Dendritic cell treated with granulocyte-macrophage colony-stimulating factor and Interleukin-4, amounts not matched to agents 40 ng/mL and 50 ng/mL, for 4 days (primary cell): ENCODE data around the gene PLEKHO2.
A peak's percentile ranks its signal among the peaks of the same experiment; 100 is the strongest.

Experiments
- H3K27ac Mint-ChIP-seq: one replicate; pipeline ENCODE4 v1.8.0; 2022; ENCODE audit warnings: mild to moderate bottlenecking, mixed read lengths
- H3K27me3 Mint-ChIP-seq: one replicate; pipeline ENCODE4 v1.8.0; 2022; ENCODE audit warnings: mild to moderate bottlenecking, mixed read lengths
- H3K36me3 Mint-ChIP-seq: one replicate; pipeline ENCODE4 v1.8.0; 2022; ENCODE audit warnings: low read depth, mixed read lengths
- H3K4me1 Mint-ChIP-seq: one replicate; pipeline ENCODE4 v1.8.0; 2022; ENCODE audit warnings: low read depth, mixed read lengths
- H3K4me3 Mint-ChIP-seq: one replicate; pipeline ENCODE4 v1.8.0; 2022; ENCODE audit warnings: mild to moderate bottlenecking, moderate library complexity, mixed read lengths
- H3K9me3 Mint-ChIP-seq: one replicate; pipeline ENCODE4 v1.8.0; 2022; ENCODE audit warnings: mixed read lengths
- intact Hi-C: fragments of 100-400 bp; cut with micrococcal nuclease; formaldehyde crosslinking; loops from one replicate; pipeline ENCODE4 v1.15.0; 2022

The PLEKHO2 gene

GRCh38 chr15:64875641-64876223 is 34.0 kb downstream of the PLEKHO2 start:
- no peak overlapping the region for H3K4me3 Mint-ChIP-seq
- H3K36me3 Mint-ChIP-seq = peaks cover 35% of the 10 kb centered on the region
- H3K27ac Mint-ChIP-seq = peak overlapping the region; percentile 98
- peaks cover 80% of the 10 kb centered on the region for H3K4me1 Mint-ChIP-seq
- intact Hi-C loops = no loop called here
- no peaks in the 10 kb centered on the region for H3K9me3 Mint-ChIP-seq
- no peaks in the 10 kb centered on the region for H3K27me3 Mint-ChIP-seq

GRCh38 chr15:64877435-64877834 is 35.7 kb downstream of the PLEKHO2 start:
- peaks cover 23% of the 10 kb centered on the region for H3K36me3 Mint-ChIP-seq
- H3K27ac Mint-ChIP-seq = peak overlapping the region; percentile 98
- no peaks in the 10 kb centered on the region for H3K9me3 Mint-ChIP-seq
- peaks cover 76% of the 10 kb centered on the region for H3K4me1 Mint-ChIP-seq
- intact Hi-C loops = no loop called here
- H3K27me3 Mint-ChIP-seq = no peaks in the 10 kb centered on the region
- no peak overlapping the region for H3K4me3 Mint-ChIP-seq

GRCh38 chr15:64878705-64879104 is 37.0 kb downstream of the PLEKHO2 start:
- H3K4me1 Mint-ChIP-seq = peaks cover 77% of the 10 kb centered on the region
- intact Hi-C loops = no loop called here
- H3K27me3 Mint-ChIP-seq = no peaks in the 10 kb centered on the region
- peak overlapping the region; percentile 98 for H3K27ac Mint-ChIP-seq
- no peak overlapping the region for H3K4me3 Mint-ChIP-seq
- peaks cover 16% of the 10 kb centered on the region for H3K36me3 Mint-ChIP-seq
- no peaks in the 10 kb centered on the region for H3K9me3 Mint-ChIP-seq

GRCh38 chr15:64883100-64883581 is 41.4 kb downstream of the PLEKHO2 start:
- Mint-ChIP-seq H3K9me3 (no peaks in the 10 kb centered on the region), H3K27ac (peak overlapping the region; percentile 98), H3K4me1 (peaks cover 56% of the 10 kb centered on the region), H3K36me3 (peaks cover 9% of the 10 kb centered on the region), H3K4me3 (peak overlapping the region; percentile 68), H3K27me3 (no peaks in the 10 kb centered on the region)
- intact Hi-C loops = loop anchor here (2.0 kb wide), 1 partner anchor 20 kb away; no protein-coding TSS in a partner anchor

- Mint-ChIP-seq H3K27me3 (no peaks in the 10 kb centered on the region), H3K4me3 (peak overlapping the region; percentile 65), H3K9me3 (no peaks in the 10 kb centered on the region), H3K36me3 (no peaks in the 10 kb centered on the region), H3K4me1 (peaks cover 56% of the 10 kb centered on the region), H3K27ac (peak overlapping the region; percentile 98)
- intact Hi-C loops = loop anchor here (1.0 to 2.0 kb wide), 2 partner anchors 8 to 19 kb away; no protein-coding TSS in a partner anchor
Measured at GRCh38 chr15:64883997-64884511, 42.3 kb downstream of the PLEKHO2 start.

- Mint-ChIP-seq H3K27ac (peak overlapping the region; percentile 98), H3K27me3 (no peaks in the 10 kb centered on the region), H3K9me3 (no peaks in the 10 kb centered on the region), H3K4me3 (no peak overlapping the region), H3K4me1 (peaks cover 55% of the 10 kb centered on the region), H3K36me3 (no peaks in the 10 kb centered on the region)
- intact Hi-C loops = loop anchor here (1.0 kb wide), 1 partner anchor 8 kb away; no protein-coding TSS in a partner anchor
Measured at GRCh38 chr15:64884679-64885078, 43.0 kb downstream of the PLEKHO2 start.

- H3K4me3 Mint-ChIP-seq = no peak overlapping the region
- no peaks in the 10 kb centered on the region for H3K36me3 Mint-ChIP-seq
- no peaks in the 10 kb centered on the region for H3K9me3 Mint-ChIP-seq
- H3K27me3 Mint-ChIP-seq = no peaks in the 10 kb centered on the region
- peak overlapping the region; percentile 72 for H3K27ac Mint-ChIP-seq
- intact Hi-C loops = no loop called here
- peaks cover 61% of the 10 kb centered on the region for H3K4me1 Mint-ChIP-seq
Measured at GRCh38 chr15:64888336-64888735, 46.6 kb downstream of the PLEKHO2 start.

GRCh38 chr15:64891561-64891960 is 49.8 kb downstream of the PLEKHO2 start:
- peak overlapping the region; percentile 13 for H3K4me3 Mint-ChIP-seq

GRCh38 chr15:64892847-64893403 is 51.2 kb downstream of the PLEKHO2 start:
- Mint-ChIP-seq H3K9me3 (no peaks in the 10 kb centered on the region), H3K27ac (peak overlapping the region; percentile 100), H3K27me3 (no peaks in the 10 kb centered on the region), H3K36me3 (peaks cover 5% of the 10 kb centered on the region), H3K4me3 (peak overlapping the region; percentile 74), H3K4me1 (peaks cover 82% of the 10 kb centered on the region)
- intact Hi-C loops = loop anchor here (1.0 kb wide), 1 partner anchor 9 kb away; no protein-coding TSS in a partner anchor

More at GRCh38 chr15:64891561-64891960, 49.8 kb downstream of the PLEKHO2 start:
- peak overlapping the region; percentile 100 for H3K27ac Mint-ChIP-seq
- intact Hi-C loops = no loop called here
- peaks cover 5% of the 10 kb centered on the region for H3K36me3 Mint-ChIP-seq
- H3K9me3 Mint-ChIP-seq = no peaks in the 10 kb centered on the region
- peaks cover 73% of the 10 kb centered on the region for H3K4me1 Mint-ChIP-seq
- no peaks in the 10 kb centered on the region for H3K27me3 Mint-ChIP-seq

GRCh38 chr15:64893481-64894394 is 52.0 kb downstream of the PLEKHO2 start:
- Mint-ChIP-seq H3K36me3 (peaks cover 5% of the 10 kb centered on the region), H3K27me3 (no peaks in the 10 kb centered on the region), H3K27ac (peak overlapping the region; percentile 100), H3K4me1 (peaks cover 83% of the 10 kb centered on the region), H3K9me3 (no peaks in the 10 kb centered on the region), H3K4me3 (peak overlapping the region; percentile 74)
- intact Hi-C loops = no loop called here

GRCh38 chr15:64894395-64895056 is 52.8 kb downstream of the PLEKHO2 start:
- H3K27ac Mint-ChIP-seq = peak overlapping the region; percentile 100
- intact Hi-C loops = no loop called here
- peaks cover 5% of the 10 kb centered on the region for H3K36me3 Mint-ChIP-seq
- peaks cover 88% of the 10 kb centered on the region for H3K4me1 Mint-ChIP-seq
- no peaks in the 10 kb centered on the region for H3K27me3 Mint-ChIP-seq
- H3K4me3 Mint-ChIP-seq = peak overlapping the region; percentile 74
- H3K9me3 Mint-ChIP-seq = no peaks in the 10 kb centered on the region

- Mint-ChIP-seq H3K36me3 (peaks cover 6% of the 10 kb centered on the region), H3K27me3 (no peaks in the 10 kb centered on the region), H3K4me3 (peak overlapping the region; percentile 74), H3K4me1 (peaks cover 89% of the 10 kb centered on the region), H3K9me3 (peaks cover under 1% of the 10 kb centered on the region), H3K27ac (peak overlapping the region; percentile 100)
- intact Hi-C loops = no loop called here
Measured at GRCh38 chr15:64895285-64896065, 53.8 kb downstream of the PLEKHO2 start.
